ENCODE measurements around the gene GATAD2A.

Gene GATAD2A

GRCh38 chr19:19514881-19515641 is 109.6 kb downstream of the GATAD2A start, which contains the start of gene TSSK6:
TSS of gene TSSK6 (minus strand) at chr19:19515548. CDS start at chr19:19515427, 121 bp downstream.
- DNase-seq: no peak

- peak; percentile 95 for DNase-seq
Measured at GRCh38 chr19:19515642-19516519, 110.4 kb downstream of the GATAD2A start, which contains the start of gene NDUFA13. TSS of gene NDUFA13 (plus strand) at chr19:19516225. CDS start at chr19:19516239, 14 bp downstream.

- no peak for DNase-seq
Measured at GRCh38 chr19:19517235-19517619, 111.8 kb downstream of the GATAD2A start.

GRCh38 chr19:19520989-19521388 is 115.5 kb downstream of the GATAD2A start:
- no peak for DNase-seq

- DNase-seq: no peak
Measured at GRCh38 chr19:19523177-19523576, 117.7 kb downstream of the GATAD2A start.

GRCh38 chr19:19524053-19524452 is 118.6 kb downstream of the GATAD2A start:
- no peak for DNase-seq

GRCh38 chr19:19525611-19526380 is 120.3 kb downstream of the GATAD2A start:
- no peak for DNase-seq

GRCh38 chr19:19526581-19527370 is 121.3 kb downstream of the GATAD2A start:
- DNase-seq: no peak

- no peak for DNase-seq
Measured at GRCh38 chr19:19527371-19527656, 121.8 kb downstream of the GATAD2A start.

GRCh38 chr19:19527674-19528625 is 122.5 kb downstream of the GATAD2A start:
- no peak for DNase-seq

GRCh38 chr19:19528721-19529490 is 123.4 kb downstream of the GATAD2A start, which contains the start of gene YJEFN3:
TSS of gene YJEFN3 (plus strand) at chr19:19528911. CDS start at chr19:19528933, 22 bp downstream.
- peak; percentile 78 for DNase-seq

- no peak for DNase-seq
Measured at GRCh38 chr19:19529783-19530422, 124.4 kb downstream of the GATAD2A start.

- DNase-seq: peak; percentile 16
Measured at GRCh38 chr19:19530423-19530804, 124.9 kb downstream of the GATAD2A start.

- no peak for DNase-seq
Measured at GRCh38 chr19:19530889-19531288, 125.4 kb downstream of the GATAD2A start.

- peak; percentile 85 for DNase-seq
Measured at GRCh38 chr19:19531951-19532805, 126.7 kb downstream of the GATAD2A start.

- DNase-seq: no peak
Measured at GRCh38 chr19:19532806-19533701, 127.6 kb downstream of the GATAD2A start.

GRCh38 chr19:19533841-19534240 is 128.4 kb downstream of the GATAD2A start:
- DNase-seq: no peak

Measured in NCI-H69 (cell line).